ENCODE measurements around the gene ZNF408.

Gene ZNF408

DNA sequence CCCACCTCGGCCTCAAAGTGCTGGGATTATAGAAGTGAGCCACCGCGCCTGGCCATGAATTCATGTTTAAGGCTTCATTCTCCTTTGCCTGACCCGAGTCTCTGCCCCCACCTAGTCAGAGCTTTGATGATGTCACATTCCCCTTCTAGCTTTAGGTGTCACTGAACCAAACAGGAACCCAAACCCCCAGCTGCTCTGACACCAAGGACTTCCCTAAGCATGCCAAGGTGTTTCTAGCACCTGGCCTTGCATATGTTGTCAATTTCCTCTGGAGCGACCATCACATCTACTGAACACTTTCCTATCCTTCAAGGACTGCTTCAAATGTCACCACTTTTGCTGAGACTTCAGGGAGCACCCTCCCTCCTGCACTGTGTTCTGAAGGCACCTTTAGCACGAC lies 20.5 kb downstream of the ZNF408 start:
- H3K9me3 ChIP-seq (ENCODE audit: low read length), result no peaks in the 10 kb centered on the region
- H3K4me1 ChIP-seq (ENCODE audit: insufficient read depth, low read length), result no peaks in the 10 kb centered on the region
- H3K36me3 ChIP-seq (ENCODE audit: insufficient read depth, low read length), result no peaks in the 10 kb centered on the region
- no peaks in the 10 kb centered on the region for H3K27me3 ChIP-seq (ENCODE audit: control insufficient read depth in 1 of 2, insufficient read depth in 2 of 2, low read length in 2 of 2)
- H3K27ac ChIP-seq (ENCODE audit: low read depth, low read length), result no peak overlapping the region
- H3K4me3 ChIP-seq (ENCODE audit: low read depth in 1 of 2, low read length in 2 of 2), result no peak overlapping the region
- no peak overlapping the region for H3K9ac ChIP-seq (ENCODE audit: low read length)

DNA sequence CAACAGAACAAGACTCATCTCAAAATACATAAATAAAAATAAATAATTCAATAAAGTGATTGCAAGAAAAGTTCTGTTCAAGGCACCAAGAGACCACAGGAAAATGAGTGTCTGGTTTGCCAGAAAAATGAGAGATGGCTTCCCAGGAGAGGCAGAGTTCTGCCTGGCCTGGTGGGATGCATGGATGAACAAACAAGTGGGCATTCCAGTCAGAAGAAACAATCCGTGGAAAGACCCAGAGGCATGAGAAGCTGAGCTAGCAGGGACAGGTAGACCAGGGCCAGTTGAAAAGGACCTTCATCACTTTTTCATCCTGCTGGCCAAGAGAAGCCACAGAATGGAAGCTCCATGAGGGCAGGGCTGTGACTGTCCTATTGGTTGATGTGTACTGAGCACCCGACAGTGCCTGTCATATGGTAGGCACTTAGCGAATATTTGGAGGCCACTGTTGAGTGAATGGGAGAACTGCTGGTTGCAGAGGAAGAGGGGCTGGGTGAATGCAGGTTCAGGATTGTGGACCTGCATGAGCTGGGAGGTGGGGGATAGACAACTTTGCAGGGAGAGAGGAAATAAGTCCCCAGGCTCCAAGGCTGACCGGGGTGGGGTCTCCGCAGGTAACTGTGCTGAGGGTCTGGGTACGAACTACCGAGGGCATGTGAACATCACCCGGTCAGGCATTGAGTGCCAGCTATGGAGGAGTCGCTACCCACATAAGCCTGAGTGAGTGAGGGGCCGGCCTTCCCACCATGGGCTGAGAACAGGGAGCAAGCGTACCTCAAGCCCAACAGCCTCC lies 21.9 kb downstream of the ZNF408 start:
- H3K4me3 ChIP-seq (ENCODE audit: low read depth in 1 of 2, low read length in 2 of 2), result no peak overlapping the region
- H3K36me3 ChIP-seq (ENCODE audit: insufficient read depth, low read length), result no peaks in the 10 kb centered on the region
- H3K9me3 ChIP-seq (ENCODE audit: low read length), result no peaks in the 10 kb centered on the region
- no peak overlapping the region for H3K9ac ChIP-seq (ENCODE audit: low read length)
- no peak overlapping the region for H3K27ac ChIP-seq (ENCODE audit: low read depth, low read length)
- no peaks in the 10 kb centered on the region for H3K4me1 ChIP-seq (ENCODE audit: insufficient read depth, low read length)
- no peaks in the 10 kb centered on the region for H3K27me3 ChIP-seq (ENCODE audit: control insufficient read depth in 1 of 2, insufficient read depth in 2 of 2, low read length in 2 of 2)

DNA sequence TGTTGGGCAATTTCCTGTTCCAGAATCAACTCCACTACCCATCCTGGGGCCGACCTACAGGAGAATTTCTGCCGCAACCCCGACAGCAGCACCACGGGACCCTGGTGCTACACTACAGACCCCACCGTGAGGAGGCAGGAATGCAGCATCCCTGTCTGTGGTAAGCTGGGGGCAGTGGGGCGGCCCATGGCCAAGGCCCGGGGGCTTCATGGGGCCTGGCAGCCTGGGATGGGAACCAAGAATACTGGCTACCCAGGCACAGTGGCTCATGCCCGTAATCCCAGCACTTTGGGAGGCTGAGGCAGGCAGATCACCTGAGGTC lies 22.5 kb downstream of the ZNF408 start:
- no peak overlapping the region for H3K9ac ChIP-seq (ENCODE audit: low read length)
- no peak overlapping the region for H3K4me3 ChIP-seq (ENCODE audit: low read depth in 1 of 2, low read length in 2 of 2)
- no peaks in the 10 kb centered on the region for H3K27me3 ChIP-seq (ENCODE audit: control insufficient read depth in 1 of 2, insufficient read depth in 2 of 2, low read length in 2 of 2)
- H3K9me3 ChIP-seq (ENCODE audit: low read length), result no peaks in the 10 kb centered on the region
- no peaks in the 10 kb centered on the region for H3K36me3 ChIP-seq (ENCODE audit: insufficient read depth, low read length)
- H3K4me1 ChIP-seq (ENCODE audit: insufficient read depth, low read length), result no peaks in the 10 kb centered on the region
- H3K27ac ChIP-seq (ENCODE audit: low read depth, low read length), result no peak overlapping the region

DNA sequence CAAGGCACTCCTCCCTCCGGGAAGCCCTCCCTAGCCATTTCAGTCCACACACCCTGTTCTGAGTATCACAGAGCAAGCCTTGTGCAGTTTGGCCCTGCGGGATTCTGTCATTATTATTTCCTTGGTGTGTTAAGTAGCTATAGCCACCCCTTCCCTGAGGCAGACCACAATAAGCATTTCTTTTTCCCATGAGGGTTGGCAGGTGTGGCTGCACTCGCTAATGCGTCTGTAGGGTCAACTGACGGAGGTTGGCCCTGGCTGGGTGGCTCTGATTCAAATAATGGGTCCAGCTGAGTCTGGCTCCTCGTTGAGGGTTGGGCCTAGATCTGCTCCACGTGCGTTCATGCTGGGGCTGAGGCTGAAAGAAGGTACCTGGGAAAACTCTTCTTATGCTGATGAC lies 23.3 kb downstream of the ZNF408 start:
- Histone ChIP-seq H3K9me3 (ENCODE audit: low read length) (no peaks in the 10 kb centered on the region), H3K4me3 (ENCODE audit: low read depth in 1 of 2, low read length in 2 of 2) (no peak overlapping the region), H3K36me3 (ENCODE audit: insufficient read depth, low read length) (no peaks in the 10 kb centered on the region)

DNA sequence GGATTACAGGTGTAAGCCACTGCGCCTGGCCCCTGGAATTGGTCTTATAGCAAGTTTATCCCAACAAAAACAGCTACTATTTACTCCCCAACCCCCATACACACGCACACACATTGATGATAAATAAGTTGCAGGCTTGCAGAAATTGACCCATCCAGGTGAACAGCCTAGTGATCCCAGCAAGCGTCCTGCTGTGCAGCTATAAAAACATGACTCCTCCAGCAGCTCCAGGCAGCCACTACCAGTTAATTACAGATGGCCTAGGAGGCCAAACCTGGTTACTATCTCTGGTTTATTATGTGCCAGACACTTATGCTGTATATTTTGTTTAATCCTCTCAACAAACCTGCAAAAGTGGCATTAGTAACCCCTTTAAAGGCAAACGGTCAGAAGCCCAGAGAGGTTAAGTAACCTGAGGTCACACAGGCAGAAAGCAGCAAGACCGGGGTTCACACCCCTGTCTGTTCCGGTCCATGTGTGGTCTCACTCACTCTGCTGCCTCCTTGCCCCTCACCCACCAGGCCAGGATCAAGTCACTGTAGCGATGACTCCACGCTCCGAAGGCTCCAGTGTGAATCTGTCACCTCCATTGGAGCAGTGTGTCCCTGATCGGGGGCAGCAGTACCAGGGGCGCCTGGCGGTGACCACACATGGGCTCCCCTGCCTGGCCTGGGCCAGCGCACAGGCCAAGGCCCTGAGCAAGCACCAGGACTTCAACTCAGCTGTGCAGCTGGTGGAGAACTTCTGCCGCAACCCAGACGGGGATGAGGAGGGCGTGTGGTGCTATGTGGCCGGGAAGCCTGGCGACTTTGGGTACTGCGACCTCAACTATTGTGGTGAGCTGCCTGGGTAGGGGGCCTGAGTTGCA lies 24.7 kb downstream of the ZNF408 start:
- H3K27me3 ChIP-seq (ENCODE audit: control insufficient read depth in 1 of 2, insufficient read depth in 2 of 2, low read length in 2 of 2), result no peaks in the 10 kb centered on the region
- no peaks in the 10 kb centered on the region for H3K9me3 ChIP-seq (ENCODE audit: low read length)
- no peaks in the 10 kb centered on the region for H3K36me3 ChIP-seq (ENCODE audit: insufficient read depth, low read length)
- H3K9ac ChIP-seq (ENCODE audit: low read length), result no peak overlapping the region
- no peak overlapping the region for H3K27ac ChIP-seq (ENCODE audit: low read depth, low read length)
- no peaks in the 10 kb centered on the region for H3K4me1 ChIP-seq (ENCODE audit: insufficient read depth, low read length)
- H3K4me3 ChIP-seq (ENCODE audit: low read depth in 1 of 2, low read length in 2 of 2), result no peak overlapping the region

More for the DNA sequence above, 23.3 kb downstream of the ZNF408 start:
- no peaks in the 10 kb centered on the region for H3K27me3 ChIP-seq (ENCODE audit: control insufficient read depth in 1 of 2, insufficient read depth in 2 of 2, low read length in 2 of 2)
- H3K4me1 ChIP-seq (ENCODE audit: insufficient read depth, low read length), result no peaks in the 10 kb centered on the region
- H3K27ac ChIP-seq (ENCODE audit: low read depth, low read length), result no peak overlapping the region
- no peak overlapping the region for H3K9ac ChIP-seq (ENCODE audit: low read length)

DNA sequence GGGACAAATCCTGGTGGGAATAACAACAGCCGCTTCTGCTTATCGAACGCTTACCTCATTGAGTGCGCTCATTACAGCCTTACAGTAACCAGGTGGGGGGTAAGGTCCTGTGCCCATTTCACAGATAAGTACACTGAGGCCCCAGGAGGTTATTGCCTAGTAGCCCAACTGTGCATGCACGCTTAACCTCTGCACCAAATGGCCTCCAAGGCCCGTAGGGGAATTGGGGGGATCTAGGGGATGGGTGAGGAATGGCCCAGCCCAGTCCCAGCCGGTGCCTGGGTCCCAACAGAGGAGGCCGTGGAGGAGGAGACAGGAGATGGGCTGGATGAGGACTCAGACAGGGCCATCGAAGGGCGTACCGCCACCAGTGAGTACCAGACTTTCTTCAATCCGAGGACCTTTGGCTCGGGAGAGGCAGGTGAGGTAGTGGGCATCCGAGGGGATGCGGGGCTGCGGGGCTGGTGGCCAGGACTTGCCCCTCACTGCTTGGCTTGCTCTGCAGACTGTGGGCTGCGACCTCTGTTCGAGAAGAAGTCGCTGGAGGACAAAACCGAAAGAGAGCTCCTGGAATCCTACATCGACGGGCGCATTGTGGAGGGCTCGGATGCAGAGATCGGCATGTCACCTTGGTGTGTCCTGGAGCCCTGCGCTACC lies 25.5 kb downstream of the ZNF408 start:
- Histone ChIP-seq H3K4me1 (ENCODE audit: insufficient read depth, low read length) (no peaks in the 10 kb centered on the region), H3K4me3 (ENCODE audit: low read depth in 1 of 2, low read length in 2 of 2) (no peak overlapping the region), H3K9me3 (ENCODE audit: low read length) (no peaks in the 10 kb centered on the region), H3K36me3 (ENCODE audit: insufficient read depth, low read length) (no peaks in the 10 kb centered on the region), H3K27me3 (ENCODE audit: control insufficient read depth in 1 of 2, insufficient read depth in 2 of 2, low read length in 2 of 2) (no peaks in the 10 kb centered on the region), H3K9ac (ENCODE audit: low read length) (no peak overlapping the region), H3K27ac (ENCODE audit: low read depth, low read length) (no peak overlapping the region)

DNA sequence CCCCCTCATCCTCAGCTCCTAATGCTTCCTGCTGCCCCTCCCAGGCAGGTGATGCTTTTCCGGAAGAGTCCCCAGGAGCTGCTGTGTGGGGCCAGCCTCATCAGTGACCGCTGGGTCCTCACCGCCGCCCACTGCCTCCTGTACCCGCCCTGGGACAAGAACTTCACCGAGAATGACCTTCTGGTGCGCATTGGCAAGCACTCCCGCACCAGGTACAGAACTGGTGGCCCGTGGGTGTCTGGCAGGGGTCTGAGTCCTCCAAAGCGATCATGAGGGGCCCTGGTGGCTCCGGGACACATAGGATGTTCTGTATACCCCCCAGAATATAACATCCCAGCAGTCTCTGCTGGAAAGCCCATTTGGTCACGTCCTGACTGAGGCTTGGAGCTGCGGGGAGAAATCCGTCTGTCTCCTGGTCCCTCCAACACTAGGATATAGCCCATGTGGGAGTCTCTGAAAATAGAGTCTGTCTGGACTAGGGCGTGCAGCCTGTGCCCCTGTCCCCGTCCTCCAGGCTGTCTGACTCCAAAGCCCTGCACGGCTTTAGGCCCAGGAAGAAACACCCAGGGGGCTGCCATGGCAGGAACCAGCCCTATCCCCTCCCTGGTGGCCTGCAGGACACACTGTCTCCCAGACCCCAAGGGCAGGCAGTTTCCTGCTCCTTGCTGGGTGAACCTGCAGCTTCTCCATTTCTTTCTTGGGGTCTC lies 27.3 kb downstream of the ZNF408 start:
- H3K27me3 ChIP-seq (ENCODE audit: control insufficient read depth in 1 of 2, insufficient read depth in 2 of 2, low read length in 2 of 2), result no peaks in the 10 kb centered on the region
- H3K4me1 ChIP-seq (ENCODE audit: insufficient read depth, low read length), result no peaks in the 10 kb centered on the region
- H3K9ac ChIP-seq (ENCODE audit: low read length), result no peak overlapping the region
- H3K27ac ChIP-seq (ENCODE audit: low read depth, low read length), result no peak overlapping the region
- no peaks in the 10 kb centered on the region for H3K36me3 ChIP-seq (ENCODE audit: insufficient read depth, low read length)
- no peak overlapping the region for H3K4me3 ChIP-seq (ENCODE audit: low read depth in 1 of 2, low read length in 2 of 2)
- H3K9me3 ChIP-seq (ENCODE audit: low read length), result no peaks in the 10 kb centered on the region

DNA sequence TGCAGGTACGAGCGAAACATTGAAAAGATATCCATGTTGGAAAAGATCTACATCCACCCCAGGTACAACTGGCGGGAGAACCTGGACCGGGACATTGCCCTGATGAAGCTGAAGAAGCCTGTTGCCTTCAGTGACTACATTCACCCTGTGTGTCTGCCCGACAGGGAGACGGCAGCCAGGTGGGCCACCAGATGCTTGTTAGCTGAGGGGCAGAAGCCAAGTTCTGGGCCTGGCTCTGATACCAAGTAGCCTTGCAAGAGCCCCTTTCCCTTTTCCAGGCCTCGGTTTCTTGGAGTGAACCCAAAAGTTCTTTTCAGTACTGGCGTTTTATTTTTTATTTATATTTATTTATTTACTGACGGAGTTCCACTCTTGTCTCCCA lies 27.8 kb downstream of the ZNF408 start:
- no peaks in the 10 kb centered on the region for H3K9me3 ChIP-seq (ENCODE audit: low read length)
- H3K27ac ChIP-seq (ENCODE audit: low read depth, low read length), result no peak overlapping the region
- no peaks in the 10 kb centered on the region for H3K27me3 ChIP-seq (ENCODE audit: control insufficient read depth in 1 of 2, insufficient read depth in 2 of 2, low read length in 2 of 2)
- H3K4me1 ChIP-seq (ENCODE audit: insufficient read depth, low read length), result no peaks in the 10 kb centered on the region
- no peak overlapping the region for H3K4me3 ChIP-seq (ENCODE audit: low read depth in 1 of 2, low read length in 2 of 2)
- H3K36me3 ChIP-seq (ENCODE audit: insufficient read depth, low read length), result no peaks in the 10 kb centered on the region
- H3K9ac ChIP-seq (ENCODE audit: low read length), result no peak overlapping the region

DNA sequence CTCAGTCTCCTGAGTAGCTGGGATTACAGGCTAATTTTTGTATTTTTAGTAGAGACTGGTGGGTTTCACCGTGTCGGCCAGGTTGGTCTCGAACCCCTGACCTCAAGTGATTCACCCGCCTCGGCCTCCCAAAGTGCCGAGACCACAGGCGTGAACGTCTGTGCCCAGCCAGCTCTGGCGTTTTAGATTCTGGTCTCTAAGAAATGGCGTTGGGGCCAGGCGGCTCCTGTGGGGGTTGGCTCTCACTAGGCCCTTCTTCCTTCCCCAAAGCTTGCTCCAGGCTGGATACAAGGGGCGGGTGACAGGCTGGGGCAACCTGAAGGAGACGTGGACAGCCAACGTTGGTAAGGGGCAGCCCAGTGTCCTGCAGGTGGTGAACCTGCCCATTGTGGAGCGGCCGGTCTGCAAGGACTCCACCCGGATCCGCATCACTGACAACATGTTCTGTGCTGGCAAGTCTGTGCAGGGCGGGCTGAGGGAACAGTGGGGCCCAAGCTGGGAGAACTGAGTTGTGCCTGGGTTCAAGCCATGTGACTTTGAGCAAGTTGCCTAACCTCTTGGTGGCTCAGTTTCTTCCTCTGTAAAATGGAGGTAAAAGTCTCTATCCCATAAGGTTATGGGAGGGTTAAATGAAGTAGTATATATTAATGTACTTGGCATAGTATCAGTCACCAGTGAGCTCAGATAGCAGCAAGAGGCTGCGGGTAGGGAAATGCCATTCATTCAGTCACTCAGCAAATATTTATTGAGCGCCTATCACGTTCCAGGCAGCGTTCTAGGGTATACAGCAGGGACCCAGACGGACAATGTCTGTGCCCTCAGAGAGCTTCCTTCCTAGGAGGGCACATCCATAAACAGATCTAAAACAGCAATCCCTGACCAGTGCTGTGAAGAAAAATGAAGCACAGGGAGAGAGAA lies 28.5 kb downstream of the ZNF408 start:
- no peak overlapping the region for H3K27ac ChIP-seq (ENCODE audit: low read depth, low read length)
- no peaks in the 10 kb centered on the region for H3K36me3 ChIP-seq (ENCODE audit: insufficient read depth, low read length)
- no peak overlapping the region for H3K4me3 ChIP-seq (ENCODE audit: low read depth in 1 of 2, low read length in 2 of 2)
- H3K4me1 ChIP-seq (ENCODE audit: insufficient read depth, low read length), result no peaks in the 10 kb centered on the region
- no peaks in the 10 kb centered on the region for H3K9me3 ChIP-seq (ENCODE audit: low read length)
- no peaks in the 10 kb centered on the region for H3K27me3 ChIP-seq (ENCODE audit: control insufficient read depth in 1 of 2, insufficient read depth in 2 of 2, low read length in 2 of 2)
- H3K9ac ChIP-seq (ENCODE audit: low read length), result no peak overlapping the region

DNA sequence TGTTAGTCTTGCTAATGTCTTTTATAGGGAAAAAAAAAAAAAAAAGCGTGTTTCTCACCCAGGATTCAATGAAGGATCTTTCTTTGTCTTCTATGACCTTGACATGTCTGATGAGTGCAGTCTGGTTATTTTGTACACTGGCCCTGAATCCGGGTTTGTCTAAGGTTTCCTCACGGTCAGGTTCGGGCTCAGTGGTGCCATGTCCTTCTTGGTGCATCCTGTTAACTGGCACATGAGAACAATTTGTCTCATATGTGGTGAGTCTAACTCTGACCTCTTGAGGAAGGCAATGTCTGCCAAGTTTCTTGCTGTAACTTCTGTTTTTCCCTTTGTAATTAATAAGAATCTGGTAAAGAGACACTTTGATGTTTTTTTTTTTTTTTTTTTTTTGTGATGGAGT lies 30.7 kb downstream of the ZNF408 start:
- H3K9me3 ChIP-seq (ENCODE audit: low read length), result no peaks in the 10 kb centered on the region
- no peak overlapping the region for H3K4me3 ChIP-seq (ENCODE audit: low read depth in 1 of 2, low read length in 2 of 2)
- H3K27me3 ChIP-seq (ENCODE audit: control insufficient read depth in 1 of 2, insufficient read depth in 2 of 2, low read length in 2 of 2), result no peaks in the 10 kb centered on the region
- no peak overlapping the region for H3K27ac ChIP-seq (ENCODE audit: low read depth, low read length)
- H3K4me1 ChIP-seq (ENCODE audit: insufficient read depth, low read length), result no peaks in the 10 kb centered on the region
- H3K36me3 ChIP-seq (ENCODE audit: insufficient read depth, low read length), result no peaks in the 10 kb centered on the region
- H3K9ac ChIP-seq (ENCODE audit: low read length), result no peak overlapping the region
